Erythroblast (primary cell): ENCODE data around the gene CLEC2L.

Source experiments
- GATA1 ChIP-seq: IDR thresholded peaks from 2 replicates; pipeline ENCODE4 v1.6.1; 2011; ENCODE audit warnings: low read depth, mild to moderate bottlenecking, control low read depth, low read length, moderate library complexity
- POLR2A ChIP-seq: IDR thresholded peaks from 2 replicates; pipeline ENCODE4 v1.6.1; 2011; ENCODE audit warnings: mild to moderate bottlenecking, low read length

DNA sequence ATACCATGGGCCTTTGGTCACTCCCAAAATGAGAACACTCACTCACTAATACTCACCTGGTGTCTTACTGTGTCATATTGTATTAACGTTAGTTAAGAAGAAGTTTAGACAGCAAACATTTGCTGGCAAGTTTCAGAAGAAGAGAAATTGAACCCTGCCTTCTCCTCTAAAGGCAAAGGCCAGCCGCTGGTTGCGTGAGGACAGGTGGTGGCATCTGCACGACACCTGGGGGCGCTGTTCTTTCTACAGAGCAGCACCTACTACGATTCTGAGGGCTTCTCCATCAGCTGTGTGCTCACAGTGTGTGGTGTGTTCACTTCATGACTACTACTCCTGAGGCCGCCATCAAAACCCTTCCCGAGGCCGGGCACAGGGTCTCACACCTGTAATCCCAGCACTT lies 17.9 kb upstream of the CLEC2L start:
- no peak for TF ChIP-seq POLR2A
- no peak for TF ChIP-seq GATA1
